DMS53 treated with DMSO at 0.1 percent for 48 hours (cell line): ENCODE results near the gene RPS21.

ENCODE experiments used
- DNase-seq: peaks from one replicate; lab custom pipeline; 2025; ENCODE audit not compliant: unreplicated experiment; lab: John Stamatoyannopoulos, UW

Gene RPS21

DNA sequence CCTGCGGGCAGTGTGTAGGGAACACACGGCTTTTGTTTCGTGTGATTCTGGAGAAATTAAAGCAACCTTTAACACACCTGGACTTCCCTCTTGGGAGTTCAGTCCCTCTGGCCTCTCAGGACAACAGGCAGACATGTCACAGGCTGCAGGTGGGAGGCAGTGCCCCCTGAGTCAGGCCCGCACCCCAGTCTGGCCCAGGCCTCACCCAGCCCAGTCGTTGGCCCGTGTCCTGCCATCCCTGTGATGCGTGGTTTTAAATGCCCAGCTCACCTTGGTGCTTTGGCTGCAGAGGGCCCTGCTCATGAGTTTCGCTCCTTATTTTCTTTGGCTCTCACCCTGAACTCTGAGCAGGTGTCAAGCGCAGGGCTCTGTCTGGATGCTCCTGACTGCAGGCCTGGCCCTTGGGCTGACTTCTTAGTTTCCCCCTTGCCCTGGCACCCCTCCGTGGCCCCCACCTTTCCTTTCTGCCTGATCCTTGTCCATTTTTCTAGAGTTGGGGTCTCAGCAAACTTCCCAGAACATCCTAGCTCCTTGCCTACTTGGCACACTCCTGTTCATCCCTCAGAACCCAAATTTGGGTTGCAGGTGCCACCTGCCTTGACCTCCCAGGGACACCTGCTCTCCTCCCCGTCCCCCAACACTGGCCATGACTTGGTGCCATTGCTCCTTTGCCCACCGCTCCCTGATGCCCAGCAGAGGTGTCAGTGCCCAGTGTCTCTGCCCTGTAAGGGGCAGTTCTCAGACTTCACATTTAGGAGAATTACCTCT is 22.4 kb downstream of the RPS21 start:
- no peak for DNase-seq

DNA sequence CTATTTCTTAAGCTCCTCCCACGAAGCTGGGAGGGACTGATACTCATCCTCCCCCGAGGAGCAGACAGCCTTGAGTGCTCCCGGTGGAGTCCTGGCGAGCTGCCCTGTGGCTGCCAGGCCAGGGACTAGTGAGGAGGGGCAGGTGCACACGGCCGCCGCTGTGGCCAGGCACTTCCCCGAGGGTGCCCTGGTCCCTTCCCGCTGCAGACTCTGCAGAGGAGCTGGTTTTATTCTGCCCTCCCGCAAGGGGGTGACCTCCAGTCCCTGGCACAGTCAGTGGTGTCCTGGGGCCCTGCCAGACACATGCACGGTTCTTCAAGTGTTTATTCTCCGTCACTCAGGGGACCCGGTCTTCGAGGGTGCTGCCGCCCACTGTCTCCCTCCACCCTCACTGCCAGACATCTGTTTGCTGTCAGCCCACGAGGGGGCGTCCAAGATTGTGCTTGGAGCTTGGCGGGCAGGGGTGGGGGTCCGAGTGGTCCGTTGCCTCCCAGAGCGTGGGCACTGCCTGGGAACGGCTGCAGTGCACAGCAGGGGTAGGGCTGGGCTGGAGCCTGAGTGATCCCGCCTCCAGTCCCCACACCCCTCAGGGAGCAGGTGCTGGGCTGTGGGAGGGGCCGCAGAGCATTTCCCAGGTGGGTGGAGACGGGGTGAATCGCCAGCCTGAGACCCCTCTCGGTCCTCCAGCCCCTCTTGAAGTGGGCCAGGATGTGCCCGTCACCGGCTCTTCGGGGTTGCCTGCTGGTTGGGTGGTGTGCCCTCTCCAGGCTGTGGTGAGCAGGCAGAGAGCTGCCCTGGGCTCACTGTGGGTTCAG is 23.2 kb downstream of the RPS21 start:
- DNase-seq: peak; percentile 58

DNA sequence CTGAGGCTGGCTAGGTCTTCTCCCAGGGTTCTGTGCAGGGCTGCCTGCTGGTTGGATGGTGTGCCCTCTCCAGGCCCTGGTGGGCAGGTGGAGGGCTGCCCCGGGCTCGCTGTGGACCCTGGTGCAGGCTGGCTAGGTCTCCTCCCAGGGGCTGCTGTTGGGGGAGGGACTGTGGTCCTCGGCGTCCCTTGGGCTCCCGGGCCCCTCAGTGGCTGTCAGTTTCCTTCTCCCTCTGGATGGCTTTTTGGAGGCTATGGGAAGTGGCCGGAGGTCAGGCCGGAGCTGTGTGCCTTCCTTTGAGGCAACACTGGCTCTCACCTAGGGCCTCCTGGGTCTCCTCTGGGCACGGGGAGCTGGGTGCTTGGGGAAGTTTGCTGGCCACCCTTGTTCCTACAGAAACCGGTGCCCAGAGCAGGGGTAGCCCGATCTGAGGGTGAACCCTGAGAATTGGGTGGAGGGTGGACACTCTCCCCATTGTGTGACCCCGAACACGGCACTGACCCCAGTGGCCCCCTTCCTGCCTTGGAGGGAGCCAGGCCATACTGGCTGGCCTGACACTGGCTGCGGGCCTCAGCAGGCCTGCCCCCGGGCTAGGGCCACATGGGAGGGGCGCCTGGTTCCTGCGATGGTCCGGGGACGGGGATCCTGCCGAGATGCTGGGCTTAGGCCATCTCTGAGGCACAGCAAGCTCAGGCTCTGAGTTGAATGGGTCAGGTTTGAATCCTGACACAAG is 24.0 kb downstream of the RPS21 start:
- DNase-seq: no peak

DNA sequence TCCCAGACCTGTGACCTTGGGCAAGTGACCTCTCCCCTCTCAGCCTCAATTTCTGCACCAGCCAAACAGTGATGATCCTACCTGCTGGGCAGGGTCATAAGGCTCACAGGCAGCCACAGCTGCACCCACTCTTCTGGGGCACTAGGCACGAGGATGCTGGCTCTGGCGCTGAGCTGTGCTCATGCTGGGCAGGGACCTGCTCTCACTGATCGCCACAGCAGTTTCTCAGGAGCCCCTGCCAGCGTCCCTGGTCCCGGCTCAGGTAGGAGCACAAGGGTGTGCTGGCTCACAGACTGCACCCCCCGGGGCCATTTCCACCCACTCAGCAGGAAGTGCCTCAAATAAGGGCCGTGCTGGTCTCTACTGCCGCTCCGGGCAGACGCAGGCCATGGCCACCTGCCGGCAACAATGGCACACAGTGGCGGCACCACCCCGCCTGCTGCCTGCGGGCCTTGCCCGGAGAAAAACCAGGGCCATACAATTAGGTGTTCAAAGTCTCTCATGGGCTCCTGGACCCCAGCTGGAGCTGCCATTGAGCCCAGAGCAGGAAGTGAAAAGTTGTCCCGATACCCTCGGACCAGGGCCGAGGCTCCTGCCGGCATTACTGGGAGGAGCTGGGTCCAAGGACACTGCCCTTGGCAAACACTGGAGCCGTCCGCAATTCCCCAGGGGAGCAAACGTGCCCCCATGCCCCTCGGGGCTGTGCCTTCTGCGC is 24.7 kb downstream of the RPS21 start:
- DNase-seq: no peak

DNA sequence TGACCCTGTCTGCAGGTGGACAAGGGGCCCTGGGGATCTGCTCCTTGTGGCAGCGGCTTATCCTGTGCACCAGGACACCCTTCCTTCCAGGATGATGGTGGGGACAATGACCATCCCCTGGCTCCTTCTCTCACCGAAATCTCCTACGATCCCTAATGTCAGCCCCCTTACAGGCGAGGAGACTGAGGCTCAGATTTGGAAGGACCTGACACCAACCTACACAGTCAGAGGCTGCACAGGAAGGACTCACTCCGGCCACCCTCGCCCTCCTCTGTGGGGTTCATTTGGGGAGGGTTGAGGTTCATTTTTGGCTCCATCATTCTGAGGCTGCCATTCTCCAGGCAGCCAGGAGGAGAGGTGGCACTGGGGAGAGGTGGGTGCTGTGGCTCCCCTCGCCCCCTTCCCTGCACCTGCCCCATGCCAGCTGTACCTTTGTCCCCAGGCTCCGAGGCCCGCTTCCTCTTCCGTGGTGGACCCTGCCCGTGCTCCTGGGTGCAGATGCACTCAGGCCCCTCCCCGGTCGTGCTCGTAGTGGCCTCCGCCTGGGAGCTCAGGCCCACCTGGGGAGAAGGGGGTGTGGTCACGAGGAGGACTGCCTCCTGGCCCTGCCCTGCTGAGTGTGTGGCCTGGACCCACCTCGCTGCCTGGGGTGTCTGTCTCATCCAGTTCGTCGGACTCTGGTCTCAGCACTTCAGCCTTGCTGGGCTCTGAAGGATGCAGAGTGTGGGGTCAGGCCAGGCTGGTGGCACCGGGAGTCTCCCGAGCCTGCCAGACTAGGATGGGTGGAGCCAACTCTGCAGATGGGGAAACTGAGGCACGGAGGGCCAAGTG is 25.5 kb downstream of the RPS21 start:
- DNase-seq: no peak

DNA sequence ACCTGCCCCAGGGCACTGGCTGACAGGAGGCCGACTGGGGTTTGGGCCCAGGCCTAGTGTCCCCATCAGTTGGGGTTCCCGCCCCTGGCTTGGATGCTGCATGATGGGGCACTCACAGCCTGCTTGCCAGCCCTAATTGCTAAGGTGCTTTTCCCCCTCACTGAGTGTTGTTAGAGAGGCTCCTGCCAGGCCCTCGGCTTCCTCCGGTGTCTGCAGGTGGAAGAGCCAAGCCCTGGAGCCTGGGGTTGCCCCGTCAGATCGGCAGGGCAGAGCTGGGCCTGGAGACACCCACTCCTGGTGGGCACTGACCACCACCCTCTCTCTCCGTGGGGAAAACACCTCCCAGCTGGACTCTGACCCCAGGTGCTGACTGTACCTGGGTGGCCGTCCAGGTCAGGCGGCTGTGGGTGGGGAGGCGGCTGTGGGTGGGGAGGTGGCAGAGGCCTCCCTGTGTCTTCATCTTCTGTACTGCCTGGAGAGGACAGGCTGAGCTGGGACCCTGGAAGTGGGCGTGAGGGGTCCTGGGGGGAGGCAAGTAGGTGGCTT is 26.2 kb downstream of the RPS21 start:
- DNase-seq: no peak

DNA sequence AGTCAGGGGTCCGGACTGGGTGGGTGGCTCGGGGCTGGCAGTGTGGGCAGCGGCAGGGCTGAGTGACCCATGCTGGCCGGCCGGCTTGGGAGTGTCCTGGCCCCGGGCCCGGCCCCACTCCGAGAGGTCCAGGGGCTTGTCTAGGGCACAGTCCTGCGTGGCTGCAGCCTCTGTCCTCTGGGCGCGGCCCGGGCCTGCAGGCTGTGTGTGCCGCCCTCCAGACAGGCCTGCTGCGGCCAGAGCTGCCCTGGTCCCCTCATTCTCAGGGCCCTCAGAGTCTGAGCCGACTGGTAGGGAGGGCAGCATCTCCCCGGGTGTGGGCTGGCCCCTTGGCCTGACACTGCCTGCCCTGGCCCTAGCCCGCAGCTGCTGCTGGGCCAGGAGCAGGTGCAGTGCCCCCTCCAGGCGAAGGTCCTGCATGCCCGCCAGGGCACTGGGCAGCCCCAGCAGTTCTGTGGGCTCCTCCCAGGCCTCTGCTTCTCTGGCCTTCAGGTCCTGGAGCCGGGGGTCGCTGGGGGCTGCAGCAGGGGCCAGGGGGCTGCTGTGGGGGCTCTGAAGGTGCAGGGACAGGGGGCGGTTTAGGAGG is 27.1 kb downstream of the RPS21 start:
- DNase-seq: no peak

DNA sequence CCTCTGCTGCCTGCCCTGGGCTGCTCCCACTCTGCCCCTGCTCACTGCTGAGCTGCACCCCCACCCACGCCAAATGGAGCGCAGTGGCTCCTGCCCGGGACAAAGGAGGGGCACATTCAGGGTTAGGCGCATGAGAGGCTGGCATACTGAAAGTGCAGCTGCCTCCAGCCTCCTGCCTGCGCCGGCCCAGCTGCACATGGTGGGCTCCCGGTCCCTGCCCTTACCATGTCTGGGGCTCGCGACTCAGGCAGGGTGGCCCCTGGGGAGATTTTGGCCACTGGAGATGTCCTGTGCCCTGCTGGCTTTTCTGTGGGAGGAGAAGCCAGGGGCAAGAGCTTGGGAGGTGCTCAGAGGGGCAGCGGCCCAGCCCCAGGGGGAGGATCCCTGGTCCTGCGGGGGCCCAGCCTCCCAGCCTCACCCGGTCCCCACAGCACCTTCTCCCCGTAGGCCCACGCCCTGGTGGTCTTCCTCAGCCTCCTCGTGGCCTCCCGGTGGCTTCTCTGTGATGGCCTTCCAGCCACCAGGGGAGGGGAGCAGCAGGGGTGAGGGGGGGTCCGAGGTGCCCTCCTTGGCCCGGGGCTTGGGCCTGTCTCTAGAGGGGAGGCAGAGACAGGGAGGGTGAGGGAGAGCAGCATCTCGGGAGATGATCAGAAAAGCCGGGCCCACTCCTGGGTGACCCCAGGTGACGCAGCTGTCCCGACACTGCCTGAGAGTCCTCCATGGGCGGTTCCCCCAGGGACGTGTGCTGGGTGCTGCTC is 28.6 kb downstream of the RPS21 start:
- no peak for DNase-seq

DNA sequence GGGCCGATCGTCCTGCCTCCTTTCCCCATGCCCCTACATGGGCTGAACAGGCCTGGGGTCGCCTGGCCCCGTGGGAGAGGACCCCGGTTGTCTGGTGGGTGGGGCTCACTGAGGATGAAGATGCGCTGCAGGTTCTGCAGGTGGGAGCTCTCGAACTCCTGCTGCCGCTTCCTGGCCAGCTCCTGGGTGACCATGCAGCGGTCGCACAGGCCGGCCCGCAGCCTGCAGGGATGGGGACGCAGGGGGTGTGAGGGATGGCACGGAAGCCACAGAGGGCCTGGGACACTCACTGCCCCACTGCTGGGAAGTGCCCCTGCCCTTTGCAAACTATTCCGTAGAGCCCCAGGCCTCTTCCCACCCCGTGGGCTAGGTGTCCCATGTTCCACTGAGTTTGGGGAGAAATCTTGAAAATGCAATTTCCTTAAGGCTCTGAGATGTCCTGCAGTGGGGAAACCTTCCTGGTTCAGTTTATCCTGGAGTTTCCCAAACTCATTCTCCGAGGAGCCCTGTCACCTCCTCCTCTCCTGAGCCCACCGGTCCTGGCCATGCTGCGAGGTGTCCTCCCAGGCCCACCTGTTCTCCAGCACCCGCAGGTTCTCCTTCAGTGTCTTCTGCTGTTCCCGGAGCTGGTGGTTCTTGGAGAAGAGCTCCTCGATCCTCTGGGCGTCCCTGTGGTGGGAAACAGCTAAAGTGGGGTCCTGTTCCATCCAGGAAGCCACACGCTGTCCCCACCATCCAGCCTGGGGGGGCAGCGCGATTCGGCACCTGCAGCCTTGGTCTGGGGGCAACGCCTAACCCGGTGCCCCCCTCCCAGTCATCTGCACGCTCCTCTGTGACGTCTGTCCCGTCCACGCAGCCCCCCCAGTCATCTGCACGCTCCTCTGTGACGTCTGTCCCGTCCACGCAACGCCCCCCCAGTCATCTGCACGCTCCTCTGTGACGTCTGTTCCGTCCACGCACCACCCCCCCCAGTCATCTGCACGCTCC is 30.0 kb downstream of the RPS21 start:
- DNase-seq: no peak

DNA sequence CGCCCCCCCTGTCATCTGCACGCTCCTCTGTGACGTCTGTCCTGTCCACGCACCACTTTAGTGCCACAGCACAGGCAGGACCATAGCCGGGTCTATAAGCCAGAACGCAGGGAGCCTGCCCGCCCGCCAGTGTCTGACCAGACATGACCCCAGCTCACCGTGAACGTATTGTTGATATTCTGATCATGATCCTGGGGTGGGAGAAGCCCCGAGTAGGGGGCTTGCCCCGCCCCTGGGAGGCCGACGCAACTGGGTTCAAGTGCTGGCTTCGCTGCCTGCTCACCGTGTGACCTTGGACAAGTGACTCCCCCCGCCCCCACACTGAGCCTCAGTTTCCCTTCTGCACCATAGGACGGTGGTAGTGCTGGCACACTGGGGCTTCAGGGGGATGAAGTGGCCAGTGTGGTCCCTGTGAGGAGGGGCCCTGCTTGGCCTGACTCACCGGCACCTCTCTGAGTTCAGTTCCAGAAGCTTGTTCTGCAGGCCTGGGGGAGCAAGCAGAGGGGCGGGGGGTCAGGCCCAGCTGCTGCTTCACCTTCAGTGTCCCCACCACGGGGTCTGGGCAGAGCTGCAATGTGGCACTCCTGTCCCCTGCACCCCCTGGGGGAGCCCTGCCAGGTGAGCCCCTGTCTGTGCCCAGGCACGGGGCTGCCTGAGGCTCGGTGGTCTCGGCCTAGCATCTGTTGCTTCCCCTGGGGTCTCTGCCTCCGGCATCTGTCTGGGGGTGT is 31.2 kb downstream of the RPS21 start:
- no peak for DNase-seq

DNA sequence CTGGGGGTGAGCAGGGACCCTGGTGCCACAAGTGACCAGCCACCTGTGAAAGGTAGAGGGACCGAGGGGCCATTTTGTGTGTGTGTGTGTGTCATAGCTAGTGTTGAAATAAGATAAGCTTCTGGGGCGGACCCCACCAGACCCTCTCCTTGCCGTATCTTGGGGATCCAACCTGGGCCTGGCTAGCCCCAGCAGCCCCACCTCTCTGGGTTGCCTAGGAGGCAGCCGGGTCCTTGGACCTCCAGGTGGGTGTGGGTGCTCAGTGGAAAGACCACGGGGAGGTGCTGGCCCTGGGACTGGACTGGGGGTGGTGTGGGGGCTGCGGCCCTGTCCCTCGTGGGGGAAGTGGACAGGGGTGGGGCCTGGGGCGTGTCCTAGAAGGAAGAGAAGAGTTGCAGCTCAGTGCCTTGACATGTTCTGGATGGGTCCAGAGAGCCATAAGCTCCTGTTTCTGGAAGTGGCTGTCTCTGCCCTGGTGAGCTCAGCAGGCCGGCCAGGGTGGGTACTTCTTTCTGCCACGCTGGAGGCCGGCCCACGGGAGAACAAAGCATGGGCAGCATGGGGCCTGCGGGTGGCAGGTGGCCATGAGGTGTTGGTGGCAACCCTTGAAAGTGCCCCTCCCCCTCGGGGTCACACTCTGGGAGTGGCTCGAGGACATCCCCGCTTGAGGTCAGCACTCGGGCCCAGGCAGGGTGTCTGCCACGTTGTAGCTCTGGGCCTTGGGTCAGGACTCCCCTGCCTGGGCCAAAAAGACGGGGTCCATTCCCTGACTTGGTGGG is 32.0 kb downstream of the RPS21 start:
- no peak for DNase-seq

DNA sequence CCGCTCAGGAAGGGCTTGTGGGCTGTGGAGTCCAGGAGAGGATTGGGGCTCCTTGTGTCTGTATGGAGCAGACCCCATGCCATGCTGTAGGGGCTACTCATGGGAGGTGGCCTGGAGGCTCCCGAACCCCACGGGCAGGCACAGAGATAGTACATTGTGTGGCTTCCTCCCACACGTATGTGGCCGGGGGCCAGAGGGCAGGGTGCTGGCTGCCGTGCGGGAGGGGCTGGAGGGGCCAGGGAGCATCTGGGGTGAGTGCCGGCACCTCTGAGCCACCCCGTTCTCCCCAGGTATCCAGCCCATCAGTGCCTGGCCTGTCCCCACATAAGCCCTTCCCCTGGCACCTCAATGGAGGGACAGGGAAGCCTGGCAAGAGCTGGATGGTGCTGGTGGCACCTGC is 32.9 kb downstream of the RPS21 start:
- DNase-seq: no peak

DNA sequence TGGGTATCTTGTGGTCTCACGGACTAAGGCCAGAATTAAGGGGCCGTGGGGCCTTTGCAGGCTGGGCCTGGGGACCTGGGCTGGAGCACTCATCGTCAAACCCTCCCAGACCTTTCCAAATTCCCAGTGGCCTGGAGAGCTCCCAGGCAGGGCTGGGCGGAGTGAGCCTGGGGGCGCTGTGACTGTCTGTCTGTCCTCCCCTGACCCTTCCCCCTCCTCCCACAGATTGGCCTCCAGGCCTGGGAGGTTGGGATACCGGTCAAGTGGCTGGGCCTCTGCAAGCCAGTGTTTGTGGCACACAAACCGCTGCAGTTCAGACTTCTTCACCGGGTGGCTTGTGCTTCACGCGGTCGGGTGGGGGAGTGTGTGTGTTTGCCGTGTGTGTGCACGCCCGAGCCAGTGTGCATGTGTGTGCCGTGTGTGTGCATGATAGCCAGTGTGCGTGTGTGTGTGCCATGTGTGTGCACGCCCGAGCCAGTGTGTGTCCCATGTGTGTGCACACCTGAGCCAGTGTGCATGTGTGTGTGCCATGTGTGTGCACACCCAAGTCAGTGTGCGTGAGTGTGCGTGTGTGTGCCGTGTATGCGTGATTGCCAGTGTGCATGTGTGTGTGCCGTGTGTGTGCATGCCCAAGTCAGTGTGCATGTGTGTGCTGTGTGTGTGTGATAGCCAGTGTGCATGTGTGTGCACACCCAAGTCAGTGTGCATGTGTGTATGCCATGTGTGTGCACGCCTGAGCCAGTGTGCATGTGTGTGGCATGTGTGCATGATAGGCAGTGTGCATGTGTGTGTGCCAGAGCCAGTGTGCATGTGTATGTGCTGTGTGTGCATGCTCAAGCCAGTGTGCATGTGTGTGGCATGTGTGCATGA is 34.2 kb downstream of the RPS21 start:
- DNase-seq: no peak

DNA sequence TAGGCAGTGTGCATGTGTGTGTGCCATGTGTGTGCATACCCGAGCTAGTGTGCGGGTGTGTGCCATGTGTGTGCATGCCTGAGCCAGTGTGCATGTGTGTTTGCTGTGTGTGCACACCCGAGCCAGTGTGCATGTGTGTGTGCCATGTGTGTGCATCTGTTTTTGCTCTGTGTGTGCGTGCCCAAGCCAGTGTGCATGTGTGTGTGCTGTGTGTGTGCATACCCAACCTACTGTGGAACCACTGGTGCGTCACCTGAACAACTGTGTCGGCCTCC is 34.8 kb downstream of the RPS21 start:
- DNase-seq: no peak

DNA sequence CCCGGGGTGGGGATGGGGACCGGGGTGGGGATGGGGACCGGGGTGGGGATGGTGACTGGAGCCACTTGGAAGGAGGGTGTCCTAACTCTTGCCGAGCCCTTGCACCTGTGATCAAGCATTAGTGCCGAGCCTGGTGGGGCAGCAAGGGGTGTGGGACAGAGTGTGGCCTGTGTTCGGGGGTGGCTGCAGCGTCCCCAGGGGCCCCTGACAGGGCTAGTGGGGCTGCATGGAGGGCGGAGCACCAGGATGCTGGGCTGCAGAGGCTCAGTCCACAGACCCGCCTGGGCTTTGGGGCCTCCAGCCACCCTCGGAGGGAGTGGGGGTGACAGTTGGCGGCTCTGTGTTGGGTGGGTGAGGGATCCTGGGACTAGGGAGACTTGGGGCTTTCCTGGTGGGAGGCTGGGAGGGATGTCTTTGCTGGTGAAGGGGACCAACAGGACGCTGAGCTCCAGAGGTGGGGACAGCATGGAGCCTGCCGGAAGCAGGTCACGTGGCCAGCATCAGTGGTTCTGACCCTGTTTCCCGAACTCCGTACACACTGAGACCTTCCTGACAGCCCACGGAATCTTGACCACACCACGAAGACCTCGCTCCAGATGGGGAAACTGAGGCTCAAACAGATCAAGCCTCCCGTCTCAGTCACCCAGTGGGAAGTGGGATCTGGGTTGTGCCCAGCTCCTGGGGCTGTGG is 35.9 kb downstream of the RPS21 start:
- no peak for DNase-seq
